Upper lobe of left lung (tissue), 6 donors: Measurements from ENCODE around the gene CCDC148. TPM values are rescaled to one million over a fixed set of nuclear protein-coding genes. Genes with fewer than 3 reads are reported as not detected.

Experiments used
- ATAC-seq, 2 donors: fragments of 200-7000 bp; cut with Tn5 transposase; one replicate each; pipeline ENCODE4 v1.9.1; 2022; ENCODE audit warnings: mild to moderate bottlenecking in 2 of 2, moderate library complexity in 2 of 2; ENCODE audit not compliant: low FRiP score in 2 of 2
- DNase-seq, 2 donors: peaks; one replicate each; pipeline ENCODE4 v3.0.0-alpha.2; 2019 to 2020
- H3K27ac ChIP-seq, 4 donors: fragments of 200-600 bp; sonication (generic); one replicate each; pipeline ENCODE4 v1.5.1; 2016 to 2019
- H3K27me3 ChIP-seq, 4 donors: fragments of 200-600 bp; sonication (generic); one replicate each; pipeline ENCODE4 v1.5.1; 2017 to 2019
- H3K36me3 ChIP-seq, 4 donors: fragments of 200-600 bp; sonication (generic); one replicate each; pipeline ENCODE4 v1.5.1; 2016 to 2019
- H3K4me1 ChIP-seq, 4 donors: fragments of 200-600 bp; sonication (generic); one replicate each; pipeline ENCODE4 v1.5.1; 2018 to 2019
- H3K4me3 ChIP-seq, 4 donors: fragments of 200-600 bp; sonication (generic); one replicate each; pipeline ENCODE4 v1.5.1; 2017 to 2019; ENCODE audit warnings: mild to moderate bottlenecking in 2 of 4, moderate library complexity in 1 of 4
- H3K9me3 ChIP-seq, 4 donors: fragments of 200-600 bp; sonication (generic); one replicate each; pipeline ENCODE4 v1.5.1; 2018 to 2019
- CTCF ChIP-seq, 6 experiments: fragments of 450-650 bp in 4 of 6; fragments of 200-600 bp in 2 of 6; sonication (generic) in 2 of 6; IDR thresholded peaks; one replicate each; pipeline ENCODE4 v1.5.1; 2016 to 2019; ENCODE audit warnings: antibody characterized with exemption in 6 of 6
- EP300 ChIP-seq, 4 donors: sonication (generic); formaldehyde crosslinking; IDR thresholded peaks; one replicate each; pipeline ENCODE4 v1.5.1; 2017; ENCODE audit warnings: antibody characterized with exemption in 4 of 4, control low read depth in 2 of 4
- POLR2A ChIP-seq, 4 donors: fragments of 450-650 bp; IDR thresholded peaks; one replicate each; pipeline ENCODE4 v1.5.1; 2016 to 2017; ENCODE audit warnings: antibody characterized with exemption in 4 of 4, mild to moderate bottlenecking in 2 of 4
- POLR2AphosphoS5 ChIP-seq, 2 donors: sonication (generic); formaldehyde crosslinking; IDR thresholded peaks; one replicate each; pipeline ENCODE4 v1.5.1; 2017; ENCODE audit warnings: antibody characterized with exemption in 2 of 2
- WGBS, 2 donors: methylation state at CpG; one replicate each; pipeline ENCODE4 v1.1.5; 2017 to 2018; 5-methylcytosine and 5-hydroxymethylcytosine counted together
- total RNA-seq, 6 donors: library from RNA; depleted of rRNA in 4 of 6; stranded (reverse); fragments of >200 nt in 4 of 6; gene quantifications; one replicate each; pipeline versions ENCODE4 v1.1.0 to v1.2.1, GENCODE V29; 2016 to 2021
- donor health status: DM: no; HTN: no; CAD: no; lungs with moderate emphysema.
- donor health status: DM: no; HTN: yes; CAD: no; lungs with severe emphysema.

Gene CCDC148
- total RNA-seq, 6 donors from 2014 or later: 0.69 to 4.2 (median 1.9) TPM

- ATAC-seq: no peak
Measured at GRCh38 chr2:158432117-158432516, 24.4 kb downstream of the CCDC148 start.

GRCh38 chr2:158414538-158414937, 42.0 kb downstream of the CCDC148 start:
- Histone ChIP-seq H3K4me3 (no peak overlapping the region), H3K9me3 (peaks cover 4 to 20% (median 7%) of the 10 kb centered on the region in 4 donors), H3K36me3 (no peaks in the 10 kb centered on the region), H3K27me3 (no peaks in the 10 kb centered on the region), H3K4me1 (no peaks in the 10 kb centered on the region), H3K27ac (no peak overlapping the region)
- TF ChIP-seq POLR2A (IDR thresholded peaks at IDR 0.05): no peak
- no peak for TF ChIP-seq EP300 (IDR thresholded peaks at IDR 0.05)
- TF ChIP-seq POLR2AphosphoS5 (IDR thresholded peaks at IDR 0.05): no peak
- no peak for TF ChIP-seq CTCF (IDR thresholded peaks at IDR 0.05)
- WGBS, 2 donors: 76 to 91% methylated on average over 1 of the region's 1 CpG
- no peak for ATAC-seq
- no peak for DNase-seq

More at GRCh38 chr2:158432117-158432516, 24.4 kb downstream of the CCDC148 start:
- no peak for DNase-seq
- Histone ChIP-seq H3K4me1 (no peaks in the 10 kb centered on the region), H3K4me3 (no peak overlapping the region), H3K36me3 (no peaks in the 10 kb centered on the region), H3K9me3 (peaks cover 3 to 18% (median 8%) of the 10 kb centered on the region in 4 donors), H3K27me3 (no peaks in the 10 kb centered on the region), H3K27ac (no peak overlapping the region)
- TF ChIP-seq POLR2AphosphoS5 (IDR thresholded peaks at IDR 0.05) (no peak), POLR2A (IDR thresholded peaks at IDR 0.05) (no peak), EP300 (IDR thresholded peaks at IDR 0.05) (no peak), CTCF (IDR thresholded peaks at IDR 0.05) (no peak)

- no peak for DNase-seq
- Histone ChIP-seq H3K4me3 (no peak overlapping the region), H3K36me3 (no peaks in the 10 kb centered on the region), H3K27me3 (no peaks in the 10 kb centered on the region), H3K27ac (no peak overlapping the region), H3K9me3 (peaks cover 4 to 20% (median 7%) of the 10 kb centered on the region in 4 donors), H3K4me1 (no peaks in the 10 kb centered on the region)
- 58 to 67% methylated on average over 2 of the region's 2 CpGs for WGBS, 2 donors
- TF ChIP-seq POLR2AphosphoS5 (IDR thresholded peaks at IDR 0.05) (no peak), POLR2A (IDR thresholded peaks at IDR 0.05) (no peak), CTCF (IDR thresholded peaks at IDR 0.05) (no peak)
- no peak for ATAC-seq
Measured at GRCh38 chr2:158413581-158413980, 43.0 kb downstream of the CCDC148 start.

- Histone ChIP-seq H3K27ac (no peak overlapping the region), H3K4me3 (no peak overlapping the region), H3K4me1 (no peaks in the 10 kb centered on the region), H3K36me3 (no peaks in the 10 kb centered on the region), H3K9me3 (peaks cover 4 to 20% (median 7%) of the 10 kb centered on the region in 4 donors), H3K27me3 (no peaks in the 10 kb centered on the region)
- ATAC-seq (no peak), DNase-seq (no peak)
- 42 to 47% methylated on average over 3 of the region's 3 CpGs for WGBS, 2 donors
- TF ChIP-seq POLR2AphosphoS5 (IDR thresholded peaks at IDR 0.05) (no peak), POLR2A (IDR thresholded peaks at IDR 0.05) (no peak)
Measured at GRCh38 chr2:158412206-158412605, 44.3 kb downstream of the CCDC148 start.

DNA sequence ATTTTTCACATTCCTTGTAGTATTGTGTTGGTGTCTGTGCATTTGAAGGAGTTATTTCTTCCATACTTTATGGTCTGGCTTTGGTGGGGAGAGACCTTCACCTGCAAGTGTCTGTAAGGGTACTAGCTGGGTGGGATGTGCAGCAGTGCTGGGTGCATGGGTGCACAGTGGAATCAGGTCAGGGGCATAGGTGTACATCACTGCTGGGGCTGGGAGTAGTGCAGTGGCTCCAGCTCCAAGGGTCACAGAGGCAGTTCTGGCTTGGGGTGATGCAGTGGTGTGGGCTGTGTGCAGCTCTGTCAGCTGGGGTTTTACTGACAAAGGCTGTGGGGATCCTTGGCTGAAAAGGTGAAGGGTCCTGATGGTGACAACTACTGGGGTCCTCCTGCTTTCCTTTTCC, 44.8 kb downstream of the CCDC148 start:
- ATAC-seq (peak in 1 of 2 donors; percentile 59), DNase-seq (no peak)
- H3K27me3 ChIP-seq: no peaks in the 10 kb centered on the region
- H3K9me3 ChIP-seq: peaks cover 4 to 20% (median 7%) of the 10 kb centered on the region in 4 donors
- H3K27ac ChIP-seq: no peak overlapping the region
- no peaks in the 10 kb centered on the region for H3K36me3 ChIP-seq
- H3K4me3 ChIP-seq: no peak overlapping the region
- TF ChIP-seq POLR2A (IDR thresholded peaks at IDR 0.05): no peak
- TF ChIP-seq EP300 (IDR thresholded peaks at IDR 0.05): no peak
- TF ChIP-seq POLR2AphosphoS5 (IDR thresholded peaks at IDR 0.05): no peak
- TF ChIP-seq CTCF (IDR thresholded peaks at IDR 0.05): no peak
- no peaks in the 10 kb centered on the region for H3K4me1 ChIP-seq
